ENCODE measurements around the gene NELL2. TPM values are rescaled to one million over a fixed set of nuclear protein-coding genes. Genes with fewer than 3 reads are reported as not detected.

NELL2 gene
- polyA plus RNA-seq, 1 of the 3 experiments (the other 2 are of a cell fraction): 0.35 TPM

DNA sequence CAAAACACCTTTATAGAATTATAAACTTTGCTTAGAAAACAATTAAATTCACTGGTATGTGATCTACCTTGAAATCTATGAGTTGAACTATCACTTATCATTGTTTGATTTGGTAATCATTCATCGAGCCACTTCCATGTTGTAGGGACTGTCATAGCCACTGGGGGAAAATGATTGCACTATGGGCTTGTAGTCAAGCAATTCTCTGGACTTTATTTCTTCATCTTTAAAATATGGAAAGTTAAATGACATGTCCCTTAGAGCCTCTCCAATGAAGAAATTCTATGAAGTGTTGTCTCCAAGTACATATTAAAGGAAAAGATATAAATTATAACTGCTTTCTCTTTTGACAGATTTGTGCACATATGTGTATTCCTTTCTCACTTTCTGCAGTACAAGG lies 97.3 kb downstream of the NELL2 start:
- Histone ChIP-seq H3F3A (replicated peaks; ENCODE audit: insufficient read depth) (no peaks in the 10 kb centered on the region), H3K36me3 (replicated peaks in 1 of 2; ENCODE audit: control insufficient read depth in 1 of 2, insufficient read depth in 2 of 2, low read length in 1 of 2) (no peaks in the 10 kb centered on the region), H3K79me2 (ENCODE audit: insufficient read depth) (no peaks in the 10 kb centered on the region), H4K20me1 (ENCODE audit: insufficient read depth) (no peaks in the 10 kb centered on the region), H3K4me1 (ENCODE audit: control insufficient read depth in 1 of 2, insufficient read depth in 2 of 2, low read depth in 1 of 2, low read length in 1 of 2) (no peaks in the 10 kb centered on the region; a peak in 2 of 4 replicates), H3K9ac (no peak overlapping the region), H3K9me3 (no peaks in the 10 kb centered on the region), H3K9me2 (no peaks in the 10 kb centered on the region), H3K27ac (ENCODE audit: low read depth in 2 of 2, low read length in 1 of 2) (no peak overlapping the region), H3K4me2 (no peak overlapping the region), H3K4me3 (ENCODE audit: low read depth in 2 of 2, low read length in 1 of 2) (no peak overlapping the region), H3K27me3 (ENCODE audit: insufficient read depth) (no peaks in the 10 kb centered on the region), H2AFZ (ENCODE audit: low read depth) (no peak overlapping the region)
- CTCF ChIA-PET: no interaction called here
- TF ChIP-seq, protein P1, sequence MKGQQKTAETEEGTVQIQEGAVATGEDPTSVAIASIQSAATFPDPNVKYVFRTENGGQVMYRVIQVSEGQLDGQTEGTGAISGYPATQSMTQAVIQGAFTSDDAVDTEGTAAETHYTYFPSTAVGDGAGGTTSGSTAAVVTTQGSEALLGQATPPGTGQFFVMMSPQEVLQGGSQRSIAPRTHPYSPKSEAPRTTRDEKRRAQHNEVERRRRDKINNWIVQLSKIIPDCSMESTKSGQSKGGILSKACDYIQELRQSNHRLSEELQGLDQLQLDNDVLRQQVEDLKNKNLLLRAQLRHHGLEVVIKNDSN (IDR thresholded peaks at IDR 0.05; ENCODE audit: borderline replicate concordance, low read depth): no peak
- TF ChIP-seq RCOR1 (IDR thresholded peaks at IDR 0.05; ENCODE audit: low read length) (no peak), CTCF (IDR thresholded peaks at IDR 0.05) (no peak), USF2 (IDR thresholded peaks at IDR 0.05; ENCODE audit: borderline replicate concordance, low read depth, low read length) (no peak), FOXM1 (IDR thresholded peaks at IDR 0.05; ENCODE audit: low read depth) (no peak), GABPA (IDR thresholded peaks at IDR 0.05; ENCODE audit: low read depth) (no peak), FOSL2 (IDR thresholded peaks at IDR 0.05; ENCODE audit: borderline replicate concordance, low read depth) (no peak), TAF1 (IDR thresholded peaks at IDR 0.05; ENCODE audit: borderline replicate concordance, low read depth, low read length) (no peak), TCF12 (IDR thresholded peaks at IDR 0.05) (no peak), MXI1 (IDR thresholded peaks at IDR 0.05; ENCODE audit: low read depth, low read length) (no peak), JUND (IDR thresholded peaks at IDR 0.05) (no peak), RAD21 (IDR thresholded peaks at IDR 0.05; ENCODE audit: low read length) (no peak)
- TF ChIP-seq, protein P2, sequence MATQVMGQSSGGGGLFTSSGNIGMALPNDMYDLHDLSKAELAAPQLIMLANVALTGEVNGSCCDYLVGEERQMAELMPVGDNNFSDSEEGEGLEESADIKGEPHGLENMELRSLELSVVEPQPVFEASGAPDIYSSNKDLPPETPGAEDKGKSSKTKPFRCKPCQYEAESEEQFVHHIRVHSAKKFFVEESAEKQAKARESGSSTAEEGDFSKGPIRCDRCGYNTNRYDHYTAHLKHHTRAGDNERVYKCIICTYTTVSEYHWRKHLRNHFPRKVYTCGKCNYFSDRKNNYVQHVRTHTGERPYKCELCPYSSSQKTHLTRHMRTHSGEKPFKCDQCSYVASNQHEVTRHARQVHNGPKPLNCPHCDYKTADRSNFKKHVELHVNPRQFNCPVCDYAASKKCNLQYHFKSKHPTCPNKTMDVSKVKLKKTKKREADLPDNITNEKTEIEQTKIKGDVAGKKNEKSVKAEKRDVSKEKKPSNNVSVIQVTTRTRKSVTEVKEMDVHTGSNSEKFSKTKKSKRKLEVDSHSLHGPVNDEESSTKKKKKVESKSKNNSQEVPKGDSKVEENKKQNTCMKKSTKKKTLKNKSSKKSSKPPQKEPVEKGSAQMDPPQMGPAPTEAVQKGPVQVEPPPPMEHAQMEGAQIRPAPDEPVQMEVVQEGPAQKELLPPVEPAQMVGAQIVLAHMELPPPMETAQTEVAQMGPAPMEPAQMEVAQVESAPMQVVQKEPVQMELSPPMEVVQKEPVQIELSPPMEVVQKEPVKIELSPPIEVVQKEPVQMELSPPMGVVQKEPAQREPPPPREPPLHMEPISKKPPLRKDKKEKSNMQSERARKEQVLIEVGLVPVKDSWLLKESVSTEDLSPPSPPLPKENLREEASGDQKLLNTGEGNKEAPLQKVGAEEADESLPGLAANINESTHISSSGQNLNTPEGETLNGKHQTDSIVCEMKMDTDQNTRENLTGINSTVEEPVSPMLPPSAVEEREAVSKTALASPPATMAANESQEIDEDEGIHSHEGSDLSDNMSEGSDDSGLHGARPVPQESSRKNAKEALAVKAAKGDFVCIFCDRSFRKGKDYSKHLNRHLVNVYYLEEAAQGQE (IDR thresholded peaks at IDR 0.05; ENCODE audit: low read depth, low read length): no peak
- TF ChIP-seq, protein P3, sequence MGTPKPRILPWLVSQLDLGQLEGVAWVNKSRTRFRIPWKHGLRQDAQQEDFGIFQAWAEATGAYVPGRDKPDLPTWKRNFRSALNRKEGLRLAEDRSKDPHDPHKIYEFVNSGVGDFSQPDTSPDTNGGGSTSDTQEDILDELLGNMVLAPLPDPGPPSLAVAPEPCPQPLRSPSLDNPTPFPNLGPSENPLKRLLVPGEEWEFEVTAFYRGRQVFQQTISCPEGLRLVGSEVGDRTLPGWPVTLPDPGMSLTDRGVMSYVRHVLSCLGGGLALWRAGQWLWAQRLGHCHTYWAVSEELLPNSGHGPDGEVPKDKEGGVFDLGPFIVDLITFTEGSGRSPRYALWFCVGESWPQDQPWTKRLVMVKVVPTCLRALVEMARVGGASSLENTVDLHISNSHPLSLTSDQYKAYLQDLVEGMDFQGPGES (IDR thresholded peaks at IDR 0.05; ENCODE audit: low read depth, low read length): no peak
- POLR2A ChIA-PET: no interaction called here
- DNase-seq: no peak
- WGBS (ENCODE audit: low lambda C conversion rate): 56% methylated on average over 1 of the region's 1 CpG

Measured in SK-N-SH (cell line).